Ishikawa (cell line): ENCODE data around the gene RIN1.

Experiments used
- CEBPB ChIP-seq: IDR thresholded peaks from 2 replicates; pipeline ENCODE4 v1.6.1; 2012
- CREB1 ChIP-seq: IDR thresholded peaks from 2 replicates; pipeline ENCODE4 v1.6.1; 2012; ENCODE audit warnings: low read depth
- EGR1 ChIP-seq: IDR thresholded peaks from 2 replicates; pipeline ENCODE4 v1.6.1; 2012
- EP300 ChIP-seq: IDR thresholded peaks from 2 replicates; pipeline ENCODE4 v1.6.1; 2012; ENCODE audit warnings: borderline replicate concordance
- FOXM1 ChIP-seq: IDR thresholded peaks from 2 replicates; pipeline ENCODE4 v1.6.1; 2012; ENCODE audit warnings: low read depth, borderline replicate concordance
- NFIC ChIP-seq: IDR thresholded peaks from 2 replicates; pipeline ENCODE4 v1.6.1; 2012
- RAD21 ChIP-seq: IDR thresholded peaks from 2 replicates; pipeline ENCODE4 v1.6.1; 2012; ENCODE audit warnings: low read depth
- REST ChIP-seq: IDR thresholded peaks from 2 replicates; pipeline ENCODE4 v1.6.1; 2012; ENCODE audit warnings: low read depth, mild to moderate bottlenecking
- TAF1 ChIP-seq: IDR thresholded peaks from 2 replicates; pipeline ENCODE4 v1.6.1; 2012; ENCODE audit warnings: low read depth, mild to moderate bottlenecking
- TCF12 ChIP-seq: IDR thresholded peaks from 2 replicates; pipeline ENCODE4 v1.6.1; 2012; ENCODE audit warnings: low read depth
- TEAD4 ChIP-seq: IDR thresholded peaks from 2 replicates; pipeline ENCODE4 v1.6.1; 2012
- USF1 ChIP-seq: IDR thresholded peaks from 2 replicates; pipeline ENCODE4 v1.6.1; 2012
- YY1 ChIP-seq: IDR thresholded peaks from 2 replicates; pipeline ENCODE4 v1.6.1; 2012; ENCODE audit warnings: low read depth
- ZBTB7A ChIP-seq: IDR thresholded peaks from 2 replicates; pipeline ENCODE4 v1.6.1; 2012; ENCODE audit warnings: low read depth
- TF ChIP-seq, protein P1 (sequence below): IDR thresholded peaks from 2 replicates; pipeline ENCODE4 v1.6.1; 2012

RIN1 gene

DNA sequence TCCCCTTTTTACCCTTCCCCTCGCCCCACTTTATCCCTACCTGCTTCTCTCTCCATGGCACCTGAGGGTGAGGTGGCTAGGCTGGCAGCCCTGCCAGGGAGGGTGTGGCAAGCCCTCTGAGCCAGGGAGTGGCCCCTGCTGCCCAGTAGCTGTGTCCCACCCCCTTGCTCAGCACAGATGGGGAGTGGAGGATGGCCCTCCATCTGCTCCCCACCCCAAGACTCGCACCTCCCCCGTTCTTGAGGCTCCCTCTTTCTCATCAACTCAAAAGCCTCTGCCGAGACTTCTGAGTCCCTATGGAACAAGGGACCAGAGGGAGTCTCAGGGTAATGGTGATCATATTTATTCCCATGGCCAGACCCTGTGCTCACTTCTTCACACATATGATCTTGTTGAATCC lies 42.9 kb downstream of the RIN1 start:
- TF ChIP-seq RAD21 (no peak), TCF12 (no peak), CREB1 (no peak), TEAD4 (no peak)

DNA sequence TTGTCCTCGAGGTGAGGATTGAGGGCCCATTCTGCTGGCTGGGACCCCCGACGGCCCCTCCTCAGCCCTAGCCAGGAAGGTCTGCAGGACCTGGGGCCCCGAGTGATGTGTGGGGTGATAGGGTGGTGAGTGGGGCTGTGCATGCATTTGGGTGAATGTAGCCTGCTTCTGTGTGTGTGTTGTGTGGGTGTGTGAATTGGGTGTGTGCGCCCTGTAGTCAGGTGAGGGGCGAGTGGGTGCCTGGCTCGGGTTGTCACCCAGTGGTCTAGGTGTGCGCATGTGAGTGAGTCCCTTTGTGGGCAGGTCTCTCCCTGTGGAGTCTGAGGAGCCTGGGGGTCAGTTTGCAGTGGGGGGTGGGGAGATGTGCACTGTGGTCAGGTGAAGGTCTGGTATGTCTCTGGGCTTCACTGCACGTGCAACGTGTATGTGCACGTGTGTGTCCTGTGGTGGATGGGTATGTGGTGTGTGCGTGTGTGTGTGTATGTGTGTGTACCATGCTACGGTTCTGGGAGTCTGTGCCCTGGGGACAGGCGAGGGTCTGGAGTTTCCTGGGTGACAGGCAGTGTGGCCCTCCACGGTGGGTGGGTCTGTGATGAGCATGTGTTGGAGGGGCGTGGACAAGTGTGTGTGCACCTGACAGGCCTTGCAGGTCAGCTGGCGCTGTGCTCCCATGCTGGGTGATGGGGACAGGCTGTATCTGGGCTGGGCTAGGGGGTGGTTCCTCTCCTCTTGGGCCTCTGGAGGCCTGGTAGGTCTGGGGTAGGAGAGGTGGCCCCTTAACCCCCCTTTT lies 43.5 kb downstream of the RIN1 start:
- TF ChIP-seq FOXM1 (no peak), TCF12 (no peak)

- TF ChIP-seq ZBTB7A (peak; percentile 50; the same call in 1 of the 2 replicates), REST (0 out of 2 replicates have a peak, but pooled peaks have one; percentile 23), TAF1 (no peak)
These were observed 44.3 kb downstream of the RIN1 start, which contains the start of gene TMEM151A for GRCh38 chr11:66291706-66292542. TSS of gene TMEM151A (plus strand) at chr11:66291894. CDS start at chr11:66292014, 120 bp downstream.

DNA sequence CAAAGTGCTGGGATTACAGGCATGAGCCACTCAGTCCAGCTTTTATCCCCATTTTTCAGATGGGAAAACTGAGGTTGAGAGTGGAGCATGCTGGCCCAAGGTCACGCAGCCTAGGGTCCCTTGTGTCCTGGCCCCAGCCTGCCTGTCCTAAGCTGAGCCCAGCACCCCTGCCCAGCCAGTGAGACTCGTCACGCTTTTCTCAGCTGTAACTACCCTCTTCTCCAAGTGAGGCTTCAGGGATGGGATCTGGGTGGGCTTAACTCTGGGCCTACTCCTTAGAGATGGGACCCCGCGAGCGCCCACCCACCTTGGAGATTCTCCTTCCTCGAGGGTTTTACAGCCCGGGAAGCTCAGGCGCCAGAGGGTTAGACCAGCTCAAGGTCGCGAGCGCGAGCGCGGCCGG lies 44.9 kb downstream of the RIN1 start:
- TF ChIP-seq EGR1 = no peak
- no peak for TF ChIP-seq TCF12
- no peak for TF ChIP-seq REST
- 0 out of 2 replicates have a peak, but pooled peaks have one; percentile 20 for TF ChIP-seq ZBTB7A

DNA sequence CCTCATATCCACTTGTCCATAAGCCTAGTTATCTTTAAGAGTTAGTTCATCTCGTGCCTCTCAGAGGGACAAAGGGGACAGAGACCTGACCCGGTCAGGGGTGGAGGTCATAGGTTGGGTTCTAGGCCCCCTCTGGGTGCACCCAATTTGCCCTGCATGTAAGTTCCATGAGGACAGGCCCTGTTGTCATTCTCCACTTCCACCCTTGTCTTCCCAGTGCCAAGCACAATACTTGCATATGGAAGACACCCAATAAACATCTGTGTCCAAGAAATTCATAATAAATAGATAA lies 46.0 kb downstream of the RIN1 start:
- TF ChIP-seq RAD21 = no peak
- TF ChIP-seq NFIC = no peak
- TF ChIP-seq TEAD4 = no peak
- TF ChIP-seq EP300 = no peak
- TF ChIP-seq CEBPB = no peak
- TF ChIP-seq USF1 = no peak
- TF ChIP-seq YY1 = no peak
- no peak for TF ChIP-seq CREB1
- TF ChIP-seq EGR1 = no peak
- TF ChIP-seq, protein P1, sequence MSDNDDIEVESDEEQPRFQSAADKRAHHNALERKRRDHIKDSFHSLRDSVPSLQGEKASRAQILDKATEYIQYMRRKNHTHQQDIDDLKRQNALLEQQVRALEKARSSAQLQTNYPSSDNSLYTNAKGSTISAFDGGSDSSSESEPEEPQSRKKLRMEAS = no peak
- TF ChIP-seq TAF1 = no peak
- TF ChIP-seq REST = no peak
- no peak for TF ChIP-seq TCF12
- no peak for TF ChIP-seq FOXM1
- no peak for TF ChIP-seq ZBTB7A
